ENCODE measurements around the gene FZR1. TPM values are rescaled to one million over a fixed set of nuclear protein-coding genes. Genes with fewer than 3 reads are reported as not detected.

Gene FZR1
- total and polyA plus RNA-seq, 9 of the 15 experiments (the other 6 are each of a cell fraction or from before 2014, with no cell fraction given) = 0.18 to 48.0 (median 22.2) TPM

- TF ChIP-seq, protein P1, sequence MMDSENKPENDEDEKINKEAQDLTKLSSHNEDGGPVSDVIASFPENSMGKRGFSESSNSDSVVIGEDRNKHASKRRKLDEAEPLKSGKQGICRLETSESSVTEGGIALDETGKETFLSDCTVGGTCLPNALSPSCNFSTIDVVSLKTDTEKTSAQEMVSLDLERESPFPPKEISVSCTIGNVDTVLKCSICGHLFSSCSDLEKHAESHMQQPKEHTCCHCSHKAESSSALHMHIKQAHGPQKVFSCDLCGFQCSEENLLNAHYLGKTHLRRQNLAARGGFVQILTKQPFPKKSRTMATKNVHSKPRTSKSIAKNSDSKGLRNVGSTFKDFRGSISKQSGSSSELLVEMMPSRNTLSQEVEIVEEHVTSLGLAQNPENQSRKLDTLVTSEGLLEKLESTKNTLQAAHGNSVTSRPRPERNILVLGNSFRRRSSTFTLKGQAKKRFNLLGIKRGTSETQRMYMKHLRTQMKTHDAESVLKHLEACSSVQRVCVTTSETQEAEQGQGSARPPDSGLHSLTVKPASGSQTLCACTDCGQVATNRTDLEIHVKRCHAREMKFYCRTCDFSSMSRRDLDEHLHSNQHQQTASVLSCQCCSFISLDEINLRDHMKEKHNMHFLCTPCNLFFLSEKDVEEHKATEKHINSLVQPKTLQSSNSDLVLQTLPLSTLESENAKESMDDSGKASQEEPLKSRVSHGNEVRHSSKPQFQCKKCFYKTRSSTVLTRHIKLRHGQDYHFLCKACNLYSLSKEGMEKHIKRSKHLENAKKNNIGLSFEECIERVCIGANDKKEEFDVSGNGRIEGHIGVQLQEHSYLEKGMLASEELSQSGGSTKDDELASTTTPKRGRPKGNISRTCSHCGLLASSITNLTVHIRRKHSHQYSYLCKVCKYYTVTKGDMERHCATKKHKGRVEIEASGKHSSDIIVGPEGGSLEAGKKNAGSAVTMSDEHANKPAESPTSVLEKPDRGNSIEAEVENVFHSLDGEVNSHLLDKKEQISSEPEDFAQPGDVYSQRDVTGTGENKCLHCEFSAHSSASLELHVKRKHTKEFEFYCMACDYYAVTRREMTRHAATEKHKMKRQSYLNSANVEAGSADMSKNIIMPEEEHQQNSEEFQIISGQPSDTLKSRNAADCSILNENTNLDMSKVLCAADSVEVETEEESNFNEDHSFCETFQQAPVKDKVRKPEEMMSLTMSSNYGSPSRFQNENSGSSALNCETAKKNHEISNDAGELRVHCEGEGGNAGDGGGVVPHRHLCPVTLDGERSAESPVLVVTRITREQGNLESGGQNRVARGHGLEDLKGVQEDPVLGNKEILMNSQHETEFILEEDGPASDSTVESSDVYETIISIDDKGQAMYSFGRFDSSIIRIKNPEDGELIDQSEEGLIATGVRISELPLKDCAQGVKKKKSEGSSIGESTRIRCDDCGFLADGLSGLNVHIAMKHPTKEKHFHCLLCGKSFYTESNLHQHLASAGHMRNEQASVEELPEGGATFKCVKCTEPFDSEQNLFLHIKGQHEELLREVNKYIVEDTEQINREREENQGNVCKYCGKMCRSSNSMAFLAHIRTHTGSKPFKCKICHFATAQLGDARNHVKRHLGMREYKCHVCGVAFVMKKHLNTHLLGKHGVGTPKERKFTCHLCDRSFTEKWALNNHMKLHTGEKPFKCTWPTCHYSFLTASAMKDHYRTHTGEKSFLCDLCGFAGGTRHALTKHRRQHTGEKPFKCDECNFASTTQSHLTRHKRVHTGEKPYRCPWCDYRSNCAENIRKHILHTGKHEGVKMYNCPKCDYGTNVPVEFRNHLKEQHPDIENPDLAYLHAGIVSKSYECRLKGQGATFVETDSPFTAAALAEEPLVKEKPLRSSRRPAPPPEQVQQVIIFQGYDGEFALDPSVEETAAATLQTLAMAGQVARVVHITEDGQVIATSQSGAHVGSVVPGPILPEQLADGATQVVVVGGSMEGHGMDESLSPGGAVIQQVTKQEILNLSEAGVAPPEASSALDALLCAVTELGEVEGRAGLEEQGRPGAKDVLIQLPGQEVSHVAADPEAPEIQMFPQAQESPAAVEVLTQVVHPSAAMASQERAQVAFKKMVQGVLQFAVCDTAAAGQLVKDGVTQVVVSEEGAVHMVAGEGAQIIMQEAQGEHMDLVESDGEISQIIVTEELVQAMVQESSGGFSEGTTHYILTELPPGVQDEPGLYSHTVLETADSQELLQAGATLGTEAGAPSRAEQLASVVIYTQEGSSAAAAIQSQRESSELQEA (IDR thresholded peaks at IDR 0.05; ENCODE audit: low read depth) = 0 out of 2 replicates have a peak, but pooled peaks have one; percentile 19
- TF ChIP-seq, protein P2, sequence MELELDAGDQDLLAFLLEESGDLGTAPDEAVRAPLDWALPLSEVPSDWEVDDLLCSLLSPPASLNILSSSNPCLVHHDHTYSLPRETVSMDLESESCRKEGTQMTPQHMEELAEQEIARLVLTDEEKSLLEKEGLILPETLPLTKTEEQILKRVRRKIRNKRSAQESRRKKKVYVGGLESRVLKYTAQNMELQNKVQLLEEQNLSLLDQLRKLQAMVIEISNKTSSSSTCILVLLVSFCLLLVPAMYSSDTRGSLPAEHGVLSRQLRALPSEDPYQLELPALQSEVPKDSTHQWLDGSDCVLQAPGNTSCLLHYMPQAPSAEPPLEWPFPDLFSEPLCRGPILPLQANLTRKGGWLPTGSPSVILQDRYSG (tag; conservative IDR thresholded peaks at IDR 0.05; ENCODE audit: low read depth) = no peak
- TF ChIP-seq NCOA6 (IDR thresholded peaks at IDR 0.05) = no peak
- no peak for TF ChIP-seq ZNF280B (CRISPR knock-in tag; IDR thresholded peaks at IDR 0.05)
- TF ChIP-seq ELK1 (CRISPR knock-in tag; IDR thresholded peaks at IDR 0.05) = no peak
- peak; percentile 67 for TF ChIP-seq JUND (IDR thresholded peaks at IDR 0.05; ENCODE audit: borderline replicate concordance, low read depth, low read length)
- TF ChIP-seq JUND (tag; IDR thresholded peaks at IDR 0.05; ENCODE audit: borderline replicate concordance, low read depth, low read length) = no peak; the same call in 2 of the 3 replicates
- TF ChIP-seq MAZ (CRISPR knock-in tag; conservative IDR thresholded peaks at IDR 0.05 in 1 of 2, IDR thresholded peaks at IDR 0.05 in 1 of 2) = no peak
- TF ChIP-seq HIVEP1 (CRISPR knock-in tag; IDR thresholded peaks at IDR 0.05) = no peak
- TF ChIP-seq NCOA4 (IDR thresholded peaks at IDR 0.05; ENCODE audit: partially characterized antibody) = no peak
- peak; percentile 52; the same call in 1 of the 2 replicates for TF ChIP-seq HDGF (IDR thresholded peaks at IDR 0.05)
- TF ChIP-seq CREB3L1 (IDR thresholded peaks at IDR 0.05; ENCODE audit: borderline replicate concordance, low read depth) = no peak
Observed at GRCh38 chr19:3507371-3508120, 1.4 kb downstream of the FZR1 start (continued).
